NCI-H2081 (cell line): Measurements from ENCODE around the gene ABL1.

Source experiments
- DNase-seq, 2 experiments: peaks; one replicate each; lab custom pipeline; 2025; lab: John Stamatoyannopoulos, UW

The ABL1 gene

DNA sequence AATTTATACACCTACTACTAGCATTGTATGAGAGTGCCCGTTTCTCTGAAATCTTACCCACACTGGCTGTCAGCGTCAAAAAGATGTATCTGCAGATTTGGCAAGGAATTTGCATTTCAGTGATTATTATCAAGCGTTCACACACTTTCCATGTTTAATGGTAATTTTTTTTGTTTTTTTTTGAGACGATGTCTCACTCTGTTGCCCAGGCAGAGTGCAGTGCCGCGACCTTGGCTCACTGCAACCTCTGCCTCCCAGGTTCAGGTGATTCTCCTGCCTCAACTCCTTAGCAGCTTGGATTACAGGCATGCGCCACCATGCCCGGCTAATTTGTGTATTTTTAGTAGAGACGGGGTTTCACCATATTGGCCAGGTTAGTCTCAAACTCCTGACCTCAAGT lies 14.3 kb downstream of the ABL1 start:
- DNase-seq: no peak

DNA sequence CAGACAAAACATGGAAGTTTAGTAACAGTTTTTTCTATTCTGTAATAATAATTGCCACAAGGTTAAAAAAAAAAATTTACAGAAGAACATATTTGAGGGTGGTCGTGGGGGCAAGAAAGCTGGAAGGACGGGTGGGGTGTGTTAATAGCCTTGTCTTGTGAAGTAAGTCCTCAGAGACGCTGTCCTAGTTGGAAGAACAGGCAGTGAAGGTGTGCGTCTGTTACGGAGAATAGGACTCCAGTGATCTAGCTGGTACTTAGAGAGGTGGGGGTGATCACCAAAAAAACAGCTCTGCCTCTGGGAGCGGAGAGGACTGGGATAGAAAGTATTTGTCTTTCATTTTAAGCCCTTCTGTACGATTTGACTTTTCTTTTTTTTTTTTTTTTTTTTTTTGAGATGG lies 17.7 kb downstream of the ABL1 start:
- DNase-seq: no peak

DNA sequence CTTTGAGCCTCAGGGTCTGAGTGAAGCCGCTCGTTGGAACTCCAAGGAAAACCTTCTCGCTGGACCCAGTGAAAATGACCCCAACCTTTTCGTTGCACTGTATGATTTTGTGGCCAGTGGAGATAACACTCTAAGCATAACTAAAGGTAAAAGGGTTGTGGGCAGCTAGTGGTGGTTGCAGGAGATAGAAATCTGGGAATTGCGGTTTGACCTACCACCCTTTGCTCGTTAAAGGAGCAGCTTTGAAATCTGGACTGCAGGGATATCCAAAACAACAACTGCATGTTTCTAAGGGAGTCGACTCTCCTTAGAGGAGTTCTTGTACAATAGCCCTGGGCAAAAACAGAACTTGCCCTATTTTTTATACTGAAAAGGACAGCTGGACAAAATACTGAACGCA lies 19.0 kb downstream of the ABL1 start:
- DNase-seq: no peak

DNA sequence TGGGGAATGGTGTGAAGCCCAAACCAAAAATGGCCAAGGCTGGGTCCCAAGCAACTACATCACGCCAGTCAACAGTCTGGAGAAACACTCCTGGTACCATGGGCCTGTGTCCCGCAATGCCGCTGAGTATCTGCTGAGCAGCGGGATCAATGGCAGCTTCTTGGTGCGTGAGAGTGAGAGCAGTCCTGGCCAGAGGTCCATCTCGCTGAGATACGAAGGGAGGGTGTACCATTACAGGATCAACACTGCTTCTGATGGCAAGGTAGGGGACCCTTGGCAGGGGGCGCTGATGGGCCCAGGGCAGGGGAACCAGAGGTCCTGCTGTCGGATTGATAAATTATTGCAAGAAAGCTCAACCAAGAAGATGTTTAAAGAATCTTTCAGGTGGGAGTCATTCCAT lies 19.8 kb downstream of the ABL1 start:
- DNase-seq: no peak

DNA sequence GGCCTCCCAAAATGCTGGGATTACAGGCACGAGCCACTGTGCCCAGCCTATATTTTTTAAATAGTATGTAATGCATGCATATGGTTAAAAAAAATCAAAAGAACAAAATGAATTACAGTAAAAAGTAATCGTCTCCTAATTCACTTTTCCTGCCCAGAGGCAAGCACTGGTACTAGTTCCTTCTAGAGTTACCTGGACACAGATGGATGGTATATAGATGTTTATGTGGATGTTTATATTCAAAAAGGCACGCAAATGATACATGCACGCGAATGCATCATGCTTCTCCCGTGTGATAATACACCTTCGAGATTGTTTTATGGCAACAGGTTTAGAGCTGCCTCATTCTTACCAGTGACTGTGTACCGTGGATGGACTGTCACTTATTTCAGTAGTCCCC lies 21.4 kb downstream of the ABL1 start:
- no peak for DNase-seq

DNA sequence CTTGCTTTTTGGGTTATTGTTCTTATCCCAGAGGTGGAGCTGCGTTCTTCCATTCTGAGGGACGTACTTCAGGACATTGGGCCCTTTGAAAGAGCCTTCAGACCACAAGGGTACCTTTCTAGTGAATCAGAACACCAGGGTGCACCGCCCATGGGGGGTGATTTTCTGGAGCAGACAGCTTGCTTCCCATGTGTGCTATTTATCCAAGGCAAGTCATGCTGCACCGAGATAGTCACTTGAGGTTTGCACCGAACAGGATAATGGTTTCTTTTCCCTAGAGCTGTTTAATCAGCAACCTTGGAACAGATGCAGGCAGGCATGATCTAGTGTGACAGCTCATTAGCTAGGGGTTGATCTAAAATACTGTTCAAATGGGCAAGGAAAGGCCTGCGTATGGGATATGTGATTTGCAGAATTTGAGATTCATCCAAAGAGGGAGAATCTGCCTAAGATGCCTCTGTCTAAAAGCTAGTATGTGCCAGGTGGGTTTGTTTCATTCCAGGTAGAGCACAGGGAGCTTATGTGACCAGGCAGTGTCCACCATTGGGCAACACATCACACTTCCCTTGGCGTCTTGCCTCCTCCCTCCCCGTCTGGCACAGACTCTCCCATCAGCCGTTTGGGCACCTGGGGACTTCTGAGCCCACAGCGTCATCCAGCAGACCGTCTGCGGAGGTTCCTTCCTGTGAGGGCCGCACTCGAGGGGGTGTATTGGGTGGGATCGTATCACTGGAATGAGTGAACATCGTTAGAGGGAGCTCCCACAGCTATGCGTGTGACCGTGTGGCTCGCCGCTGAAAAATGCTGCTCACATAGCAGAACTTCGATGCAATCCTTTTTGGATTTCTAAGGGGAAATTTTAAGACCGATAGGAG lies 23.0 kb downstream of the ABL1 start:
- no peak for DNase-seq

DNA sequence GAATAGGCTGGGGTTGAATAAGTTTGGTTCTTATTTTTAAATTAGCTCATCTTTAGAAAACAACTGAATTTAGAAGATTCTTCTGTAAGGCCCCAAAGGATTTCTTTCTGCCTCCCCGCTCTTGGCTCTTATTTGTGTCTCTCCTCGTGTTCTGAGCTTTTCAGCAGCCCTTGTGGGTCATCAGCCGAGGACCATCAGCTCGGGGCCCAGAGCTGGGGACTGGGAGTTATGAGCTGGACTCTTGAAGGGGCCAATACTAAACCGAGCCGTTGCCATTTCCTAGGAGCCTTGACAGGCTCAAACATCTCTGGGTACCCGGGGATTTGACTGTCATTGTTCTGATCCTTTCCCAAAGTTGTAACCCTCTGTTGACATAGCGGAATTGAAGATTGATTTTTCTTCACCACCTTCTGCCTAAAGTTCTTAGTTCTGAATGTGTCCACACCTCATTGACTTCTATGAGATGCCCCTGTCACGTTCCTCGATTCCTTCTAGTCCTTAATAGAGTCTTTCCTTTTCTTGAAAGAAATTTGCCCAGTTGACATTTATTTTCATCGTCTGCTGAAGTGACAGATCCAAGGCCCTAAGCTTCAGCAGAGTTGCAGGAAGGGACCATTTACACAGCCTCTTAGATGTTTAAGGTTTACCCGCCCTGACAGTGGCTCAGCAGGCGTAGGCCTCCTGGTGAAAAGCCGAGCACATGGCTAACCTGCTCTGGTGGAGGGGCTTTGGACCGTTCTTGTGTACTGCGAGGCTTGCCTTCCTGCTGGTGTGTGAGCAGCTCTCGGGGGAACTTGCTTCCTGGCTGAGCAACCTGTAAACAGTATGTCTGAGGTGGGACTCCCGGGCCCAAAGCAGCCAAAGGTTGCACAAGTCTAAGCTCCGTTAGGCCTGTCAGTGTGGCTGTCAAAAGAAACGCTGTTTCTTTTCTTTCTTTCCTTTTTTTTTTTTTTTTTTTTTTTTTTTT lies 24.0 kb downstream of the ABL1 start:
- no peak for DNase-seq

DNA sequence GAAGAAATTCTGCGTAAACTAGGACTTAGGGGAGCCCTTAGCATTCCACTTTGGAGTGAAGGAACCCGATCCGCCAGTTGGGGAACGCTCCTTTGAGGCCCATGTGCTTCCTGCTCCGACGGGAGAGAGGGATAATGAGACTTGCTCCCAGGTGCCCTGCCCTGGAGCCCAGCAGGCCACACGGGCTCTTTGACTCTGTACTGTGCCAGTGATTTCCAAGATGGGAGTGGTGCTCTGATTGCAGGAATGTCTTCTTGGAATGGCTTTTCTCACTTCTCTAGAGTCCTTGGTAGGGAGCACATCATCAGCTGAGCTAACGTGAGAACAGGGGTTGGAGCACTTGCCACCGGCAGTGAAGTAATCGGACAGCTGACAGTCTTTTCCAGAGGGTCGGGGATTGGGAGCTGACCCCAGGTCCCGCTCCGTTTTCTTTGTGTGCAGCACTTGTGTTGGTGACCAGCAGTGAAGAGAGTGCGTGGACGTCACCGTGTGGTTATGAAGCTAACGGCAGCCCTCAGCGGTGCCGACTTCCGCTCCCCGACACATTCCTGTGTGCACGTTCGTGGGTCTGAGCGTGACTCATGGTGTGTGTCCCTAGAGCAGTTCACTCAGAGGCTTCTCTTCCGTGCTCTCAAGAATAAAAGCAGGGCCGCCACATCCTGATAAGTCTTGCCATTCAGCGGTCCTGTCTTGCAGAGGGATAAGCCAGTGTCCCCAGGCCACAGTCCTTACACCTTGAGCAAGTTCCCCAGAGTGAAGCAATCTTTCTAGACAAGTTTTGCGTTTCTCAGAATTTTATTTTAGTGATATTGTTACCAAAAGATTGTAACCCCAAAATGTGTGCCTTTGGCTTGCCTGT lies 25.6 kb downstream of the ABL1 start:
- no peak for DNase-seq

DNA sequence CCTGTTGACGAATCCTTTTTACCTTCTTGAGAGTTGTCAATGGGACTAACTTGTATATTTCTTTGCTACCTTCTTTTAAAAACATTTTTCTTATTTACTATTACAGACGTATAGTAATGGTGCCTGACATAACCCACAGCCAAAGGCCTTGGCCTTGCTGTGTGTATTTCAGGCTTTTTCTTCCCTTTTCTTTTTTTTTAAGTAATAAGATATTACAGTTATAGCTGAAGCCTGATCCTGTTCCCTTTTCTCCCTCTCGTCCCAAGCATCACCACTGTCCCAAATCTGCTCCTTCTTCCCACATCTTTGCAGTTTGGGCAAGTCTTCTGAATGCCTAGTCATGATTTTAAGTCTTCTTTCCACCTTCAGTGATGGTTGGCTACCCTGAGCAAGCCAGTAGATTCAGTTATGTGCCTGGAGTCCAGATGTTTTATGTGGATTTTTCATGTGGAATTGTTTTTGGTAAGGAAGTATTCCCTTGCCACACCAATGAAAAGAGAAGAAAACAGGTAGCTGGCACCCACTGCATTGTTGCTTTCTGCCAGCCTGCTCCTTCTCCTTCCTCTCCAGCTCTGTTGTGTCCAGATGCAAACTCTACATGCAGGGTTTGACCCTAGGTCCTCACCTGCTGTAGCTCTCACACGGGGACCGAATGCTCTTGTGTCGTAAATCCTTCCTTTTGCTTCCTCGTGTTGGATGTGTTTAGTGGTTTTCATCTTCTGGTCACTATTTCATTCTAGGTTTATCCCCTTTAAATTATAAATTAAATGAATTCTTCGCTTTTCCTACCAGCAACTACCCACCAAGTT lies 26.5 kb downstream of the ABL1 start:
- DNase-seq: no peak

DNA sequence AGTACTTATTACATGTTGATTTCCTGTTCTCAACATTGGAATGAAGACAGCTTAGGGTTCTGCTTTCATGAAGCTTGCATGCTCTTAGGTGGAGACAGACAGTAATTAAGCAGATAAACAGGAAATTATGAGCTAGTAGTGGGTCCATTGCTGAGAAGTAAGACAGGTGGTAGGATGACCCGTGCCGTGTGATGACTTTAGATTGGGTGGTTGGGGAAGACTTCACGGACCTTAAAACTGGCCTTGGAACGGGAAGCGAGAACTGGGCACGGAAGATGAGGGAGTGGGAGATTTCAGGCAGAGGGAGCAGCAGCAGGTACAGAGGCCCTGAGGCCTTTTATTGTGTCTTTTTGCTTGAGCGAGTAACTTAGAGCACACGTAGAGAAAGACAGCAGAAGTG lies 27.2 kb downstream of the ABL1 start:
- no peak for DNase-seq

DNA sequence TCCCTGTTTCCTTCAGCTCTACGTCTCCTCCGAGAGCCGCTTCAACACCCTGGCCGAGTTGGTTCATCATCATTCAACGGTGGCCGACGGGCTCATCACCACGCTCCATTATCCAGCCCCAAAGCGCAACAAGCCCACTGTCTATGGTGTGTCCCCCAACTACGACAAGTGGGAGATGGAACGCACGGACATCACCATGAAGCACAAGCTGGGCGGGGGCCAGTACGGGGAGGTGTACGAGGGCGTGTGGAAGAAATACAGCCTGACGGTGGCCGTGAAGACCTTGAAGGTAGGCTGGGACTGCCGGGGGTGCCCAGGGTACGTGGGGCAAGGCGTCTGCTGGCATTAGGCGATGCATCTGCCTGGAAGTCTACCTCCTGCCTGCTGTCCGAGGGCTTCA lies 27.7 kb downstream of the ABL1 start:
- no peak for DNase-seq

DNA sequence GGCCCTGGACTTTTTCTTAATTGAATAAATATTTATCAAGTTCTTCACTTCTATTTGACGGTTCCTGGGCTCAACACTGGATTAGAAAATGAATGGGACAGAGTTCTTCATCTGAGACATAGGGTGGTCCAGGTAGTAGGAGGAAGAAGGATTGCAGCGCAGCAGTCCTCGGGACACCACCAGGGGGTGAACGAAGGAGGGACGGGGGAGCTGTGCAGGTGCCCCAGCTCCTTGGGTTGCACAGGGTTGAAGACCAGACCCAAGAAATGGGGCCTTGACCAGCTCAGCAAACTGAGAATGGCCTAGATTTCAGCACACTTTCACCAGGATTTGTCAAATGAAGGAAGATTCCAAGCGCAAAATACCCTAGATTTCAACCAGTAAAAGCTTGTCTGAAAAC lies 29.5 kb downstream of the ABL1 start:
- no peak for DNase-seq

DNA sequence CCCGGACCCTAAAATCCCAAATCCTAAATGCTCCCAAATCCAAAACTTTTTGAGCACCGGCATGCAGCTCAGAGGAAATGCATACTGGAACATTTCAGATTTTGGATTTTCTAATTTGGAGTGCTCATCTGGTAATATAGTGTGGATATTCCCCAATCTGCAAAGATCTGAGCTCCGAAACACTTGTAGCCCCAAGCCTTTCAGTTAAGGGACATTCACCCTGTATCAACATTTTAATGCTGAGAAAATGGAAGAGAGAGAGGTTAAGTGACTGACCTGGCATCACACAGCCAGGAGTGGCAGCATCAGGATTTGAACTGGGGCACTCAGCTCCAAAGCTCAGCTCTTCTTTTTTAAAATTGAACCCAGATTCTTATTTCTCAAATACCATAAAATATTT lies 30.9 kb downstream of the ABL1 start:
- DNase-seq: no peak

DNA sequence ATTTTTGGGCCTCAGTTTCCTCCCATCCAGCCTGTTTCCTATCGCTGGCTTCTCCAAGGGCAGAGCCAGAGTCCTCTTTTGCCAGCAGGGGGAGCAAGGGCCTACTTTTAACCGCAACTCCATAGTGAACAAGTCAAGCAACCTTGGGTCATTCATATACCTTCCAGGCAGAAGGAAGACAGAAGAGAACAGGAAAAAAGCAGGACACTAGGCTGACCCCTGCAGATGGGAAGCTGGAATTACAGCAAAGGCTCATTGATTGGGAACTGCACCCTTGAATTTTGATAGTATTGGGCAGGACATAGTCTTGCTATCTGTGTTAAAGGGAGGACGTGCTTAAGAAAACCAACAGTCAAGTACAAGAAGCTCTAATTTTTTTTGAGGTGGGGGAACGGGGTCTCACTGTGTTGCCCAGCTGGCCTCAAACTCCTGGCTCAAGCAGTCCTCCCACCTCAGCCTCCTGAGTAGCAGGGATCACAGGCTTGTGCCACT lies 31.5 kb downstream of the ABL1 start:
- peak; percentile 71 to 79 for DNase-seq

DNA sequence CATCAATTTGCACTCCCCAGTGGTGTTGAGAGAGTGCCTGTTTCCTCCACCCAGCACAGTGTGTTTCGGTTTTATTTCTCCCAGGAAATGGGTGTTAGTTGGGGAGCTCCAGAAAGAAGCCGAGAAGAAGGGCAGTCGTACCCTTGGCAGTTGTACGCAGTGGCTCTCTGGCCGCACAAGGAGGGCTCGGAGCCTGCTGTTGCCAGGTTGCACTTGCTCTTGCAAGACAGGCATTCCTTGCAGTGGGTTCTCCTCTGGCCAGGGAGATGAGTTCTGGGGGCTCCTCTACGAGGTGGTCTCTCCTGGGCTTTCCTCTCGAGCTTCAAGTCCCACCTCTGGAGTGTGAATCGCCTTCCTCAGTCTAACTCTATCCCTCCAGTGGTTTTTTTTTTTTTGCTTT lies 32.5 kb downstream of the ABL1 start:
- DNase-seq: no peak

DNA sequence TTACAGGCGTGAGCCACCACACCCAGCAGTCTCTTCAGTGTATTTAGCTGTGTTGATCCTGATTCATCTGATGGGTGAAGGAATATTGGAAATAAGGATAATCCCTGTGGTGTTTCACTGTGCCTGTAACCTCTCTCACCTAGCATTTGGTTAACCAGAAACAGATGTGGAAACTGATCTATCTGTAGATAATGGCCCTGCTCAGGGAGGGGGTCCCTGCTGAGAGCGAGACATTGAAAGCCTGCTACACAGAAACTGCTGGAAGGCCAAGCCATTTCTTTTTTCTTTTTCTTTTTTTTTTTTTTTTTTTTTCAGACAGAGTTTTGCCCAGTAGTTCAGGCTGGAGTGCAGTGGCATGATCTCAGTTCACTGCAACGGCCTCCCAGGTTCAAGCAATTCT lies 33.2 kb downstream of the ABL1 start:
- no peak for DNase-seq

DNA sequence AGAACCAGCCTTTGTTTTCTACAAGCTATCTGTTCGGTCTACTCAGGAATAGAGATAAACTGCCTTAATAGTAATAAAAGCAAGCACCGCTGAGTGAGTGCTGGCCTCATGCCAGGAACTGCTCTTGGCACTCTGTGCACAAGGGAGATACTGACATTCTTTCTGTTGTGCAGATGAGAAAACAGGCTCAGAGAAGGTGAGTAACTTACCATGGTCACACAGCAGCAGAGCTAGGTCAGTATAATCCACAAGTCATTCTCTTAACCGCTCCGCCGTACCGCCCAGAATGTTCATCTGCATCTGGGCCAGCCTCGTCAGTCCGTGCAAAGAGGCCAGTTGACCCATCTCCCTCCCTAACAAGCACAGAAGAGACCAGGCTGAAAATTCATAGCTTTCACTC lies 34.2 kb downstream of the ABL1 start:
- peak in 1 of 2 experiments; percentile 4 for DNase-seq

DNA sequence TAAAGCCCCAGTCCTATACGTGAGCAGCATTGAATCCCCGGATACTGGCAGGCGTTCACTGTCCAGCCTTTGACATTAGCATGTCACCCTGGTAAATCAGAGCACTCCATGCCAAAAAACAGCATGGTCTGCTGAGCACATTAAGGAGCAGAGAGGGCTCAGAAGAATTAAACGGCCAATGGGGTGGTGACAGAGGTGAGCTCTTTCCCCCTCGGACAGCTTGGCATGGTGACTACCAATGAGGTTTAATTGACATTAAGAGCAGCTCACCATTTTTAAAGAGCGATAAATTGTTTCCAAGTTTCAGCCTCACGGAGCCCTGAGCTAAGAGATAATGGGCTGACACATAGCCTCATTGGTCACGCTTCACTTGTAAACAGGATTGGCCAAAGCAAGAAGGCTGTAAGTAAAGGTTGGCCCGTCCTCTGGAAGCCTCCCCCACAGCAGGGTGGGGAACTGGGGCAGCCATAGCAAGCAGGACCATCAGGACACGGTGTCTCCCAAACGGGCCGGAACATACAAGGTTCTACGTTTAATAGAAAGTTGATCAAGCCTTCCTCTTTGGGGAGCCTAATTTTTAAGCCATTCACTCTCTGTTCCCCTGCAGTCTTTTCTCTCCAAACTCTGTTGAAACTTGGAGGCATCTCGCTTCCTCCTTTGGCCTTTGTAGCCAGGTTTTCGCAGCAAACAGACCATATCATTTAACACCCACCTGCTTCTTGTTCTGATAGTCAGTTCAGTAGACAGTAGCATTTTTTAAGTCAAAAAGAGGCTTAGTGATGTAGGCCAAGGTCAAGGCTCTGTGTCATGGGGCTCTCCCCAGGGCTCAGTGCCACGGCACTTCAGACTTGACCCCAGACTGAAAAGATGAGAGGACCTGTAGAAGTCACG lies 35.7 kb downstream of the ABL1 start:
- DNase-seq: no peak

DNA sequence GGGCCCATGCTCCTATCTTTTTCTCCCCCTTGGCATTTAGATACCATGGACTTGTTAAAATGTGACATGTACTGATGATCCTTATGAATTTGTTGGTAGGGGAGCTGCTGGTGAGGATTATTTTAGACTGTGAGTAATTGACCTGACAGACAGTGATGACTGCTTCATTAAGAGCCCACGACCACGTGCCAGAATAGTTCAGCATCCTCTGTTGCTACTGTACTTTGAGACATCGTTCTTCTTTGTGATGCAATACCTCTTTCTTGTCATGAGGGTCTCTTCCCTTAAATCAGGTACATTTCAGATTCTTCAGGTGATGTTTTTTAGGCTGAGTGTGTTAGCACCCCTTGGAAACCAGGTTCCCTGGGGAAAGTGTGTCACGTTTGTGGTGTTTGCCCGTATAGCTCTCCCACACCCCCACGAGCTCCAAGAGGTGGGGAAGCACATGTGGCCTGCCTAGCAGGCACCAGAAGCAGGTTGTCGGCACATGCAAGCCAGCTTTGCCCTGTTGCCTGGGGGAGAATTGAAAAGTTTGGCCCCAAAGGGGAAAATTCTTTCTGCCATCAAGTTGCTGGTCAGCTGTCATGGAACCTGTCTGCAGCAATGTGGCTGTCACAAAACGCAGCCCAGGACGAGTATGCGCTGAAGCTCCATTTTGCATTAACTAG lies 36.5 kb downstream of the ABL1 start:
- DNase-seq: no peak
